Measurements from ENCODE around the gene BCL2. TPM values are rescaled to one million over a fixed set of nuclear protein-coding genes. Genes with fewer than 3 reads are reported as not detected.

BCL2 gene
- polyA plus RNA-seq, 1 of the 3 experiments (the other 2 are of a cell fraction), result 1.5 TPM

- Histone ChIP-seq H2AFZ (ENCODE audit: low read depth) (no peak overlapping the region), H3K4me1 (ENCODE audit: control insufficient read depth in 1 of 2, insufficient read depth in 2 of 2, low read depth in 1 of 2, low read length in 1 of 2) (no peaks in the 10 kb centered on the region), H3K4me2 (no peak overlapping the region), H3K9me2 (no peaks in the 10 kb centered on the region), H3K27me3 (ENCODE audit: insufficient read depth) (no peaks in the 10 kb centered on the region), H3K9ac (no peak overlapping the region), H3K4me3 (ENCODE audit: low read depth in 2 of 2, low read length in 1 of 2) (no peak overlapping the region), H3F3A (replicated peaks; ENCODE audit: insufficient read depth) (no peaks in the 10 kb centered on the region), H3K79me2 (ENCODE audit: insufficient read depth) (no peaks in the 10 kb centered on the region), H3K27ac (ENCODE audit: low read depth in 2 of 2, low read length in 1 of 2) (no peak overlapping the region), H4K20me1 (ENCODE audit: insufficient read depth) (no peaks in the 10 kb centered on the region), H3K9me3 (no peaks in the 10 kb centered on the region), H3K36me3 (replicated peaks in 1 of 2; ENCODE audit: control insufficient read depth in 1 of 2, insufficient read depth in 2 of 2, low read length in 1 of 2) (no peaks in the 10 kb centered on the region)
- TF ChIP-seq MEF2A (IDR thresholded peaks at IDR 0.05; ENCODE audit: borderline replicate concordance, low read depth) (no peak), USF2 (IDR thresholded peaks at IDR 0.05; ENCODE audit: borderline replicate concordance, low read depth, low read length) (no peak), YY1 (IDR thresholded peaks at IDR 0.05; ENCODE audit: low read depth) (no peak), NRF1 (IDR thresholded peaks at IDR 0.05; ENCODE audit: low read depth, low read length) (no peak), SIN3A (IDR thresholded peaks at IDR 0.05; ENCODE audit: borderline replicate concordance, low read depth, low read length) (no peak), FOXJ3 (CRISPR knock-in tag; IDR thresholded peaks at IDR 0.05) (no peak), TAF1 (IDR thresholded peaks at IDR 0.05; ENCODE audit: borderline replicate concordance, low read depth, low read length) (no peak), IRF3 (IDR thresholded peaks at IDR 0.05; ENCODE audit: low read depth, low read length) (no peak), EZH2phosphoT487 (IDR thresholded peaks at IDR 0.05; ENCODE audit: borderline replicate concordance, low read depth) (no peak), MXI1 (IDR thresholded peaks at IDR 0.05; ENCODE audit: low read depth, low read length) (no peak), RAD21 (IDR thresholded peaks at IDR 0.05; ENCODE audit: low read length) (no peak), RXRA (IDR thresholded peaks at IDR 0.05; ENCODE audit: borderline replicate concordance, low read depth) (no peak)
- DNase-seq, result no peak
- POLR2A ChIA-PET, result no interaction called here
- 83% methylated on average over 14 of the region's 14 CpGs for WGBS (ENCODE audit: low lambda C conversion rate)
- CTCF ChIA-PET, result interaction anchor here (1.6 kb wide), 1 partner anchor 118 kb away, joined by 4 read pairs; no protein-coding TSS in a partner anchor
Measured at GRCh38 chr18:63199743-63200241, 119.8 kb downstream of the BCL2 start.

GRCh38 chr18:63198868-63199742 lies 120.5 kb downstream of the BCL2 start:
- Histone ChIP-seq H3K36me3 (replicated peaks in 1 of 2; ENCODE audit: control insufficient read depth in 1 of 2, insufficient read depth in 2 of 2, low read length in 1 of 2) (no peaks in the 10 kb centered on the region), H4K20me1 (ENCODE audit: insufficient read depth) (no peaks in the 10 kb centered on the region), H3F3A (replicated peaks; ENCODE audit: insufficient read depth) (no peaks in the 10 kb centered on the region), H2AFZ (ENCODE audit: low read depth) (no peak overlapping the region), H3K9ac (no peak overlapping the region), H3K27me3 (ENCODE audit: insufficient read depth) (no peaks in the 10 kb centered on the region), H3K79me2 (ENCODE audit: insufficient read depth) (no peaks in the 10 kb centered on the region), H3K9me3 (no peaks in the 10 kb centered on the region), H3K4me1 (ENCODE audit: control insufficient read depth in 1 of 2, insufficient read depth in 2 of 2, low read depth in 1 of 2, low read length in 1 of 2) (no peaks in the 10 kb centered on the region), H3K4me3 (ENCODE audit: low read depth in 2 of 2, low read length in 1 of 2) (no peak overlapping the region), H3K9me2 (no peaks in the 10 kb centered on the region), H3K4me2 (no peak overlapping the region), H3K27ac (ENCODE audit: low read depth in 2 of 2, low read length in 1 of 2) (no peak overlapping the region)
- POLR2A ChIA-PET, result no interaction called here
- WGBS (ENCODE audit: low lambda C conversion rate), result 88% methylated on average over 5 of the region's 5 CpGs
- CTCF ChIA-PET, result no interaction called here
- DNase-seq, result no peak
- no peak for TF ChIP-seq RAD21 (IDR thresholded peaks at IDR 0.05; ENCODE audit: low read length)
- no peak for TF ChIP-seq ZBTB33 (IDR thresholded peaks at IDR 0.05; ENCODE audit: borderline replicate concordance, low read depth)
- TF ChIP-seq FOXJ3 (CRISPR knock-in tag; IDR thresholded peaks at IDR 0.05), result no peak
- no peak for TF ChIP-seq MAX (IDR thresholded peaks at IDR 0.05; ENCODE audit: low read depth)
- no peak for TF ChIP-seq FOXM1 (IDR thresholded peaks at IDR 0.05; ENCODE audit: low read depth)
- TF ChIP-seq RCOR1 (IDR thresholded peaks at IDR 0.05; ENCODE audit: low read length), result no peak
- TF ChIP-seq CHD2 (IDR thresholded peaks at IDR 0.05; ENCODE audit: low read length, partially characterized antibody), result no peak
- no peak for TF ChIP-seq GABPA (IDR thresholded peaks at IDR 0.05; ENCODE audit: low read depth)
- TF ChIP-seq TEAD4 (IDR thresholded peaks at IDR 0.05; ENCODE audit: borderline replicate concordance, insufficient read depth), result no peak
- TF ChIP-seq USF2 (IDR thresholded peaks at IDR 0.05; ENCODE audit: borderline replicate concordance, low read depth, low read length), result no peak
- no peak for TF ChIP-seq IRF3 (IDR thresholded peaks at IDR 0.05; ENCODE audit: low read depth, low read length)
- no peak for TF ChIP-seq TAF1 (IDR thresholded peaks at IDR 0.05; ENCODE audit: borderline replicate concordance, low read depth, low read length)

Data from SK-N-SH (cell line).